Fibroblast of lung (primary cell): Measurements from ENCODE around the gene ESPN. TPM values are rescaled to one million over a fixed set of nuclear protein-coding genes. Genes with fewer than 3 reads are reported as not detected.

Source experiments
- DNase-seq, 2 donors: peaks; one replicate each; pipeline versions ENCODE4 v3.0.0 to v3.0.0-alpha.2; 2010; ENCODE audit warnings: low read depth in 2 of 2
- H2AFZ ChIP-seq: 2 replicates; pipeline ENCODE4 v1.5.1; 2012; ENCODE audit warnings: low read length, control low read depth, inconsistent platforms
- H3K27ac ChIP-seq: 2 replicates; pipeline ENCODE4 v1.5.1; 2011; ENCODE audit warnings: low read length, control low read depth; ENCODE audit not compliant: insufficient read depth
- H3K27me3 ChIP-seq: 2 replicates; pipeline ENCODE4 v1.5.1; 2011; ENCODE audit warnings: mild to moderate bottlenecking, low read length; ENCODE audit not compliant: control insufficient read depth, insufficient read depth
- H3K36me3 ChIP-seq: 2 replicates; pipeline ENCODE4 v1.5.1; 2011; ENCODE audit warnings: low read length; ENCODE audit not compliant: control insufficient read depth, insufficient read depth
- H3K4me1 ChIP-seq: 2 replicates; pipeline ENCODE4 v1.5.1; 2011; ENCODE audit warnings: low read length; ENCODE audit not compliant: control insufficient read depth, insufficient read depth; ENCODE audit errors: extremely low read depth
- H3K4me2 ChIP-seq: 2 replicates; pipeline ENCODE4 v1.5.1; 2011; ENCODE audit warnings: low read length, control low read depth; ENCODE audit not compliant: insufficient read depth; ENCODE audit errors: extremely low read depth
- H3K4me3 ChIP-seq, 4 experiments: fragments of 200-600 bp in 1 of 4; sonication (generic) in 1 of 4; replicated peaks in 1 of 4; 2 replicates each; pipeline ENCODE4 v1.5.1; 2011 to 2016; ENCODE audit warnings: low read length in 4 of 4, low read depth in 3 of 4, mild to moderate bottlenecking in 3 of 4, control low read depth in 2 of 4, inconsistent platforms in 1 of 4, mixed read lengths in 1 of 4; ENCODE audit not compliant: insufficient read depth in 1 of 4; ENCODE audit errors: control extremely low read depth in 1 of 4
- H3K79me2 ChIP-seq: 2 replicates; pipeline ENCODE4 v1.5.1; 2012; ENCODE audit warnings: mild to moderate bottlenecking, low read length, inconsistent platforms; ENCODE audit not compliant: control insufficient read depth, insufficient read depth
- H3K9ac ChIP-seq: 2 replicates; pipeline ENCODE4 v1.5.1; 2011; ENCODE audit warnings: mild to moderate bottlenecking, low read length, control low read depth; ENCODE audit not compliant: insufficient read depth
- H3K9me3 ChIP-seq: 2 replicates; pipeline ENCODE4 v1.5.1; 2012; ENCODE audit warnings: low read depth, low read length; ENCODE audit not compliant: control insufficient read depth, insufficient read depth
- H4K20me1 ChIP-seq: 2 replicates; pipeline ENCODE4 v1.5.1; 2011; ENCODE audit warnings: low read length; ENCODE audit not compliant: control insufficient read depth, insufficient read depth; ENCODE audit errors: extremely low read depth
- CTCF ChIP-seq, 2 donors: IDR thresholded peaks in 1 of 2; conservative IDR thresholded peaks in 1 of 2; 1 replicate in 1 of 2; 2 replicates in 1 of 2; pipeline ENCODE4 v1.5.1; 2011 to 2012; ENCODE audit warnings: low read length in 2 of 2, control low read depth in 1 of 2, inconsistent platforms in 1 of 2, low read depth in 1 of 2, mild to moderate bottlenecking in 1 of 2
- EZH2 ChIP-seq: IDR thresholded peaks from 2 replicates; pipeline ENCODE4 v1.5.1; 2012; ENCODE audit warnings: low read length, control low read depth, mild to moderate bottlenecking; ENCODE audit errors: missing control alignments
- polyA plus RNA-seq, 2 donors: library from polyadenylated mRNA; depleted of rRNA in 1 of 2; stranded (reverse) in 1 of 2; unstranded in 1 of 2; fragments of >200 nt; gene quantifications; 2 replicates each; pipeline ENCODE4 v1.2.1, GENCODE V29; 2011 to 2012; ENCODE audit warnings: missing spikeins in 1 of 2
- total RNA-seq: library from RNA; depleted of rRNA; stranded (reverse); fragments of >200 nt; gene quantifications from 2 replicates; pipeline ENCODE4 v1.2.1, GENCODE V29; 2014

The ESPN gene
- total and polyA plus RNA-seq, 2 donors (not counting 1 experiment from before 2014, with no cell fraction given) = not detected

- Histone ChIP-seq H3K9me3 (no peaks in the 10 kb centered on the region), H3K4me3 (no peak overlapping the region), H3K27me3 (peaks cover 4% of the 10 kb centered on the region), H3K9ac (no peak overlapping the region), H3K27ac (no peak overlapping the region), H3K4me2 (no peak overlapping the region), H2AFZ (no peak overlapping the region), H4K20me1 (no peaks in the 10 kb centered on the region), H3K79me2 (no peaks in the 10 kb centered on the region), H3K36me3 (no peaks in the 10 kb centered on the region), H3K4me1 (no peaks in the 10 kb centered on the region)
- TF ChIP-seq CTCF (conservative IDR thresholded peaks at IDR 0.05 in 1 of 2, IDR thresholded peaks at IDR 0.05 in 1 of 2; ENCODE audit: low read depth in 1 of 2, low read length in 2 of 2) (no peak), EZH2 (no peak)
- DNase-seq = no peak
These were observed 79.5 kb downstream of the ESPN start for GRCh38 chr1:6503884-6504602.

GRCh38 chr1:6504887-6505286, 80.3 kb downstream of the ESPN start:
- no peaks in the 10 kb centered on the region for H3K79me2 ChIP-seq
- no peak overlapping the region for H2AFZ ChIP-seq
- no peaks in the 10 kb centered on the region for H4K20me1 ChIP-seq
- no peak for TF ChIP-seq EZH2
- no peak for TF ChIP-seq CTCF (conservative IDR thresholded peaks at IDR 0.05 in 1 of 2, IDR thresholded peaks at IDR 0.05 in 1 of 2; ENCODE audit: low read depth in 1 of 2, low read length in 2 of 2)
- no peak overlapping the region for H3K4me2 ChIP-seq
- H3K4me3 ChIP-seq = no peak overlapping the region
- no peak for DNase-seq
- H3K36me3 ChIP-seq = no peaks in the 10 kb centered on the region
- no peaks in the 10 kb centered on the region for H3K4me1 ChIP-seq
- H3K9ac ChIP-seq = no peak overlapping the region
- H3K27ac ChIP-seq = no peak overlapping the region
- peaks cover 4% of the 10 kb centered on the region for H3K27me3 ChIP-seq
- no peaks in the 10 kb centered on the region for H3K9me3 ChIP-seq

DNA sequence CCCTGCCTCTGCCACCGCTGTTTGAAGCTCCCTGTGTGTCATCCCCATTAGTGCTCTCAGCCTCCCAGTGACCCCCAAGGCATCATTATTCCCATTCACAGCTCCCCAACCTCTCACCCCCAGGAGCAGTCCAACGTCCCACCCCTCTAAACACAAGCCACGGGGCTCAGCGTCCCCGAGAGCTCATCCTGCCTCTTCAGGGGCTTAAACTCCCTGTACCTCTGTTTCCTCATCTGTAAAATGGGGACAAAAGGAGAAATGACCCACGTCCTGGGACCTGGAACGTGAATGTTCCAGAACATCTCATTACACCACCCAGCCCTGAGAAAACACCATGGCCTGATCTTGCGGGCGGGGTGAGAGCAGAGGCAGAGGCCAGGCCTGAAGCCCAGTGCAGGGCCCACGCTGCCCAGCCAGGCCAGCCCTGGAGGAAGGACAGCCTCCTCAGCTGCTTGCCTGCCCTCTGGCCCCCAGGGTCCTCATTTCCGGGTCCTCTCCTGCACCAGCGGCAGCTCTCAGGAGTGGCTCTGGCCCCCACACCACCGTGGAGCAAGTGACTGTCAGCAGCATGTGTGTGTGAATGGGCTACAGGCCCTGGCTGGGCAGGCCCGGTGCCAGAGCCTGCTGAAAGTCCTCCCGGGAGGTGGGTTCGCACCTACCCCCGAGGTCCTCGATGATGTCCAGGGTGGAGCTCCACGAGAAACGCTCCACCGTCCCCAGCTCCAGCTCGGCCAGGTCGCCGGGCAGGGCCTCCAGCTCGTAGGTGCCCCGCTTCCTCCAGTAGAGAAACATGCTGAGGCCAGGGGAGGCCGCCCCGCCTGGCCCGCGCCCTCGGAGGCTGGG, 81.0 kb downstream of the ESPN start:
- Histone ChIP-seq H3K4me2 (no peak overlapping the region), H3K27me3 (peaks cover 4% of the 10 kb centered on the region), H3K9me3 (no peaks in the 10 kb centered on the region), H3K9ac (no peak overlapping the region), H3K27ac (no peak overlapping the region), H4K20me1 (no peaks in the 10 kb centered on the region), H3K36me3 (no peaks in the 10 kb centered on the region), H3K79me2 (no peaks in the 10 kb centered on the region), H3K4me1 (no peaks in the 10 kb centered on the region), H2AFZ (no peak overlapping the region), H3K4me3 (no peak overlapping the region)
- TF ChIP-seq CTCF (conservative IDR thresholded peaks at IDR 0.05 in 1 of 2, IDR thresholded peaks at IDR 0.05 in 1 of 2; ENCODE audit: low read depth in 1 of 2, low read length in 2 of 2) (no peak), EZH2 (no peak)
- DNase-seq = no peak
